GM12872 (cell line): ENCODE measurements around the gene CDC34.

Source experiments
- TF ChIP-seq, protein P1 (sequence below): IDR thresholded peaks from 3 replicates; pipeline ENCODE4 v1.5.1; 2011; ENCODE audit warnings: low read depth, mild to moderate bottlenecking, low read length, moderate library complexity; ENCODE audit not compliant: insufficient read depth

CDC34 gene

DNA sequence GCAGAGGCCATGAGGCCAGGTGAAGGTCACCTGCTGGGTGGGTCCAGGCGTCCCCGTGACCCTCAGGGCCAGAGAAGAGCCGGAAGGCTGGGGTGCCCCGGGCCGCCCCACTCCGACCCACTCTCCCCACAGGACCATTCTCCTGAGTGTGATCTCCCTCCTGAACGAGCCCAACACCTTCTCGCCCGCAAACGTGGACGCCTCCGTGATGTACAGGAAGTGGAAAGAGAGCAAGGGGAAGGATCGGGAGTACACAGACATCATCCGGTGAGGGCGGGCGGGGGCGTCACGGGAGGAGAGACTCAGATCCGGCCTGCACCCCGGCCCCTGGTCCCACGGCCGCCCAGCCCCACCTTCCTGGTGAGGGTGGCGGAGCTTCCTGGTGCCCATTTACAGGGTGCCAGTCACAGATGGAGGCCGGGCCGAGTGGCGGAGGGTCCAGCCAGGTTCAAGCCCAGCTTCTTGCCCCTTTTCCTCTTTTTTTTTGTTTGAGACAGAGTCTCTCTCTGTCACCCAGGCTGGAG, 5.4 kb downstream of the CDC34 start:
- TF ChIP-seq, protein P1, sequence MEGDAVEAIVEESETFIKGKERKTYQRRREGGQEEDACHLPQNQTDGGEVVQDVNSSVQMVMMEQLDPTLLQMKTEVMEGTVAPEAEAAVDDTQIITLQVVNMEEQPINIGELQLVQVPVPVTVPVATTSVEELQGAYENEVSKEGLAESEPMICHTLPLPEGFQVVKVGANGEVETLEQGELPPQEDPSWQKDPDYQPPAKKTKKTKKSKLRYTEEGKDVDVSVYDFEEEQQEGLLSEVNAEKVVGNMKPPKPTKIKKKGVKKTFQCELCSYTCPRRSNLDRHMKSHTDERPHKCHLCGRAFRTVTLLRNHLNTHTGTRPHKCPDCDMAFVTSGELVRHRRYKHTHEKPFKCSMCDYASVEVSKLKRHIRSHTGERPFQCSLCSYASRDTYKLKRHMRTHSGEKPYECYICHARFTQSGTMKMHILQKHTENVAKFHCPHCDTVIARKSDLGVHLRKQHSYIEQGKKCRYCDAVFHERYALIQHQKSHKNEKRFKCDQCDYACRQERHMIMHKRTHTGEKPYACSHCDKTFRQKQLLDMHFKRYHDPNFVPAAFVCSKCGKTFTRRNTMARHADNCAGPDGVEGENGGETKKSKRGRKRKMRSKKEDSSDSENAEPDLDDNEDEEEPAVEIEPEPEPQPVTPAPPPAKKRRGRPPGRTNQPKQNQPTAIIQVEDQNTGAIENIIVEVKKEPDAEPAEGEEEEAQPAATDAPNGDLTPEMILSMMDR, result no peak

DNA sequence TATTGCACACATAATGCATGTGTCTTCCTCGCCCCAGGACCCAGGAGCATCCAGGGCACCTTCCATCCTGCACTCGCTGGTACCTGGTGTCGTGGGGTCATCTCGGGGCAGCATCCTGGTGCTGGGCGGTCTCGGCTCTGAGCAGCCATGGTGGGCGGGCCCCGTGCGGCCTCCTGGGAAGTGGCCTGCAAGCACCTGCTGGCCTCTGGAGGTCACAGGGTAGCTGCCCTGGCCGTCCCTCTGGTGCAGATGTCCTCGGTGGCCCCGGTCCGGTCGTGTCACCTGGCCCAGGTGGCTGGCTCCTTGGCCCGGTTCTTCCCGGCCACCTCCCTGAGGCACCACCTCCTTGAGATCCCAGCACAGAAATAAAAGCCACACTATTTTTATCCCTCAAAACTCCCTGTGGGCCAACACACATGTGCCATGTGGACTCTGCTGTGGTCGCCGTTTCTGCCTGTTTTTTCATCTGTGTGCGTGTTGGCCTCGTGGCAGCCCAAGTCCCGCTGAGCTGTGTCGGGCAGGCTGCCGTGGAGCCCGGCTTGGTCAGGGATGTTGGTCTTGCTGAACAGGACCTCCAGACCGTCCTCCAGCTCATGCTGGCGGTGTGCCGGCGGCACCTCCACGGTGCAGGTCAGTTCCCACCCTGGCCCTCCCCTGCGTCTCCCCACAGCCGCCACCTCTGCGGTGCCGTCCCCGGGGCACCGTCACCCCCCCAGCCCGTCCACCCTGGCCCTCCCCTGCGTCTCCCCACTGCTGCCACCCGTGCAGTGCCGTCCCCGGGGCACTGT, 7.3 kb downstream of the CDC34 start:
- TF ChIP-seq, protein P1, result no peak

GRCh38 chr19:539429-540030, 8.0 kb downstream of the CDC34 start:
- TF ChIP-seq, protein P1, result no peak

DNA sequence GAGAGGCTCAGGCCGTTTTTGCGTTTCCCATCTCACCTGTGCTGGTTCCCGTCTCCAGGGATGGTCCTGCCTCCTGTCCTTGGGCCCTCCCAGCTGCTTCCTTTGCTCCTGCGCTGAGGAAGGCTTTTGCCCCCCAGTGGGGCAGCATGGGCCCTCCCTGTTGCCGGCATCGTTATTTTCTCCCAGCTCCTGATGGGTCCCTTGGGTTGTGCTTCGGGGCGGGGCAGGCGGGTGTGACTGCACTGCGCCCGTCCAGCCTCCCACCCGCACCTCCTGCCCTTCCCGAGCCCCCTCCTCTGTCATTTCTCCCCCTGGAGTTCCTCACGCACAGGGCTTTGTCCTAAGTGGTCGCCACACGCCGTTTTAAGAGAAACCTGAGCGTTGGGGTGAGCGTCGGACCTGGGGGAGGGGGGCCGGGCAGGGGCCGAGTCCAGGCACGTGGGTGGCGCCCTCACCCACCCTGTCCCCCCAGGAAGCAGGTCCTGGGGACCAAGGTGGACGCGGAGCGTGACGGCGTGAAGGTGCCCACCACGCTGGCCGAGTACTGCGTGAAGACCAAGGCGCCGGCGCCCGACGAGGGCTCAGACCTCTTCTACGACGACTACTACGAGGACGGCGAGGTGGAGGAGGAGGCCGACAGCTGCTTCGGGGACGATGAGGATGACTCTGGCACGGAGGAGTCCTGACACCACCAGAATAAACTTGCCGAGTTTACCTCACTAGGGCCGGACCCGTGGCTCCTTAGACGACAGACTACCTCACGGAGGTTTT, 9.5 kb downstream of the CDC34 start:
- TF ChIP-seq, protein P1, result no peak

DNA sequence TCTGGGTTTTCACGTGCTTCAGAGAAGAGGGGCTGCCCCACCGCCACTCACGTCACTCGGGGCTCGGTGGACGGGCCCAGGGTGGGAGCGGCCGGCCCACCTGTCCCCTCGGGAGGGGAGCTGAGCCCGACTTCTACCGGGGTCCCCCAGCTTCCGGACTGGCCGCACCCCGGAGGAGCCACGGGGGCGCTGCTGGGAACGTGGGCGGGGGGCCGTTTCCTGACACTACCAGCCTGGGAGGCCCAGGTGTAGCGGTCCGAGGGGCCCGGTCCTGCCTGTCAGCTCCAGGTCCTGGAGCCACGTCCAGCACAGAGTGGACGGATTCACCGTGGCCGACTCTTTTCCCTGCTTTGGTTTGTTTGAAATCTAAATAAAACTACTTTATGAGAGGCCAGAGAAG, 10.1 kb downstream of the CDC34 start:
- TF ChIP-seq, protein P1, result no peak

GRCh38 chr19:542173-542866, 10.8 kb downstream of the CDC34 start:
- TF ChIP-seq, protein P1, result no peak
